Right renal pelvis (tissue), 4 donors: Measurements from ENCODE around the gene KRT78. TPM values are rescaled to one million over a fixed set of nuclear protein-coding genes. Genes with fewer than 3 reads are reported as not detected.

Experiments used
- DNase-seq, 4 donors: peaks; one replicate each; pipeline ENCODE4 v3.0.0-alpha.2; 2013; ENCODE audit warnings: low read depth in 4 of 4, low spot score in 3 of 4, missing footprints in 1 of 4
- polyA plus RNA-seq, 4 donors: library from polyadenylated mRNA; unstranded; fragments of 120-200 nt; gene quantifications; one replicate each; pipeline ENCODE4 v1.2.1, GENCODE V29; 2013; ENCODE audit not compliant: insufficient read length in 4 of 4

Gene KRT78
- polyA plus RNA-seq, 4 donors = 0.05 TPM; not detected in 3

DNA sequence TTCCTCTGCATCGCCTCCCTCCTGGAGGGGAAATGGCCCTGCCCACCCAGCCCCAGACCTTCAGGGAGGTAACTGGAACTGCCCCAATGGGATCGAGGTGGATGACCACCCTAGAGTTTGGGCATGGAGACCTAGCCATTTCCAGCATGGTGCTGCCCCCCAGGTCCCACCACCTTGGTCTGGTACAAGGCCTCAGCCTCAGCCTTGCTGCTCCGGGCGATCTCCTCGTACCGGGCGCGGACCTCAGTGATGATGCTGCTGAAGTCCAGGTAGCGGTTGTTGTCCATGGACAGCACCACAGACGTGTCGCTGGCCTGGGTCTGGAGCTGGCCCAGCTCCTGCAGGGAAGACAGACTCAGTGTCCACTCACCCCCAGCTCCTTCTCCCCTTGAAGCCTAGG is 4.4 kb downstream of the KRT78 start:
- DNase-seq = no peak

DNA sequence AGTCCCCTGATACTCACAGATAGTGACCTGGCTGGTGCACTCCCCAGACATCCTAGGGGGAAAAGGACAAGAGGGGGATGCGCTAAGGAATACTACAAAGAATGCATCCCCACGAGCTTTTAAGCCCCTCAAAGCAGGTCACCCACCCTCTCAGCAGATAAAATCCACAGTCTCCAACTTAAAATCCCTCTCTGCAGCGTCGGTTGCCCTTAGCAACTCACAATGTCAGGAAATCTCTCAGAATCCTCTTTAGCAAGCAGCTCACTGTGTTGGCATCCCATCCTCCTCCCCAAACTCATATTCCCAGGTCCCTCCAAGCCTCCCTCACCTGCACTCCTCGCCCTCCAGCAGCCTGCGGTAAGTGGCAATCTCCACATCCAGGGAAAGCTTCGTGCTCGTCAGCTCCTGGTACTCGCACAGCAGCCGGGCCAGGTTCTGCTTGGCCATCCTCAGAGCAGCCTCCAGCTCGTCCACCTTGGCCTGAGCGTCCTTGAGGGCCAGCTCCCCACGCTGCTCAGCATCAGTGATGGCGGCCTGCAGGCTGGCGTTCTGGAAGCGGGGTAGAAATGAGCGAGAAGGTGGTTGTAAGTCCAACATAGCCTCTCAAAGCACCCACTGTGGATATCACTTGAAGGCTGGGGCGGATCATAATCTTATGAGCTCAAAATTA is 9.2 kb downstream of the KRT78 start:
- no peak for DNase-seq

DNA sequence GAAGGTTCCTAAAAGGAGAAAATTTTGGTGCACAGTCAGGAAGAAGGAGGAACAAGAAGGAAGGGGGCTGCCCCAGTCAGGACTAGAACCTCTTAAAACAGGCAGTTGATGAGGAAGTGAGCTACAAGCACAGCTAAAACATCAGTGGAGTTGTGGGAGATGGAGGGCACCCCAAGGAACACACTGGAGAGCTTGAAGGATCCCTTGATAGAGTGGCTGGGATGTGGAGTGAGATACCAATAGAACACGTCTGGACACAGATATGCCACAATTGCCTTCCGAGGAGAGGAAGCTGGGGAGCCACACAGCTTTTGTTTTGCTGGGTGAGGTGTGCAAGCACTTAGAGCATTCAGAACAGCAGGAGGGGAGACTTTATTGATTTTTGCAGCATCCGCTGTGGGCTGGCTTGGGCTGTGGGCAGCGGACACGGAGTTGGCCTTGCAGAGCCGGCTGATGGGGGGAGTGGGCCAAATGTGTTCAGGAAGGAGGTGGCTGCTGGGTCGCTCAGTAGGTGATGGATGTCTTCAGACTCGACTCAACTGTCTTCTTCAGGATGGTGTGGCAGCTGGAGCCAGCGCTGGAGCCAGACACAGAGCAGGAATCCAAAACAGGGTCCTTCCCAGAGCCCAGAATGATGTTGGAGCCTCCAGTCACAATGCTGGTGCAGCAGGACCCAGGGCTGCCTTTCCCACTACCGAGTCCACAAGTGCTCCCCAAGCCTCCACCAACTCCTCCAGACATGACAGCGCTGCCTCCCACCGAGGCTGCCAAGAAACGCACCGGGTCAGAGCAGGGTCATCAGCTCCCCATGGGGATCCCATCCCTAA is 10.0 kb downstream of the KRT78 start:
- no peak for DNase-seq

DNA sequence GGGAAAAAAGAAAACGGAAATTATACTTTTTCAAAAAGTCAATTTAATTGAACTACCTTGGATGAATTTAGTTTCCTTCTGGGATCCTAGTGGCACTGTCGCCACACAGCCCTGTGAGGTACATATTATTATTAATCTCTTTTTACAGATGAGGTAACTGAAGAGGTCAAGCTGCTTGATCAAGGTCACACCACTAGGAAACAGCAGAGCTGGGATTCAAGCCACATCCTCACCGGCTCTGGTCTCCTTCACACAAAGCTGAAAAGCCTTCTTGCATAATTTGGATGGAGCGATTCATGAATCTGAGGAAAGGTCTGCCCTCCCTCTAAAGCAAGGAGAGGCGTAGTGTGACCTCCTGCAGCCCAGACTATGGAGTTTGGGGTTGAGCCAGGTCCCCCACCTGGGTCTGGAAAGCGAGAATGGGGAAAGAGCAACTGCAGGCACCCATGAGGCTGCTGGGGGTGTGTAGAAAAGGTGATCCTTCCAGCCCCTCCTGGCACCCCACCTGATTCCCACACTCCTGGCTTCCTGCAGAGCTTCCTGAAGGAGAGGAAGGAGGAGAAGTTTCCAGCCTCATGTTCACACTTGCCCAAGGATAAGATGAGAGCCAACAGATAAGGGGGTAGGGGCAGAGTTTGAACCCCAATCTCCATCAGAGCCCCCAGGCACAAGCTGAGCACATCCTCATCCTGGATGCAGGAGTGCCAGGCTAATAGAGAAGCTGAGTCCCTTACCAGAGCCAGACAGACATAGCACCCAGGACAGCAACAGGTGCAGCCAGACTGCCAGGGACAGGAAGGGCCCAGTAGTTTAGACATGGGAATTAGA is 10.8 kb downstream of the KRT78 start:
- no peak for DNase-seq

DNA sequence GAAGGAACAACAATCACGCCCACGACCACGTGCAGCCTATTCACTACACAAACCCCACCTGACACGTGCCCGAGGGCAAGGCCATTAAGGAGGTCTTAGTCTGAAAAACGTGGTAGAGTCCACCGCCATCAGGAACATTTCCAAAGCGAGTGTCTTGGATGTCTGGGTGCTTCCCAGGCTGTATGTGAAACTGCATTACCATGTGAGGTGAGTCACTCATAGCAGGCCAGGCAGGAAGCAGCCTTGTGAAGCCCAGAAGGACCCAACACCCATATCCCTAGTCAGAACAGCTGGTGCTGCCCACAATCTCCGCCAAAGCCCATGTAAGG is 11.4 kb downstream of the KRT78 start:
- no peak for DNase-seq

DNA sequence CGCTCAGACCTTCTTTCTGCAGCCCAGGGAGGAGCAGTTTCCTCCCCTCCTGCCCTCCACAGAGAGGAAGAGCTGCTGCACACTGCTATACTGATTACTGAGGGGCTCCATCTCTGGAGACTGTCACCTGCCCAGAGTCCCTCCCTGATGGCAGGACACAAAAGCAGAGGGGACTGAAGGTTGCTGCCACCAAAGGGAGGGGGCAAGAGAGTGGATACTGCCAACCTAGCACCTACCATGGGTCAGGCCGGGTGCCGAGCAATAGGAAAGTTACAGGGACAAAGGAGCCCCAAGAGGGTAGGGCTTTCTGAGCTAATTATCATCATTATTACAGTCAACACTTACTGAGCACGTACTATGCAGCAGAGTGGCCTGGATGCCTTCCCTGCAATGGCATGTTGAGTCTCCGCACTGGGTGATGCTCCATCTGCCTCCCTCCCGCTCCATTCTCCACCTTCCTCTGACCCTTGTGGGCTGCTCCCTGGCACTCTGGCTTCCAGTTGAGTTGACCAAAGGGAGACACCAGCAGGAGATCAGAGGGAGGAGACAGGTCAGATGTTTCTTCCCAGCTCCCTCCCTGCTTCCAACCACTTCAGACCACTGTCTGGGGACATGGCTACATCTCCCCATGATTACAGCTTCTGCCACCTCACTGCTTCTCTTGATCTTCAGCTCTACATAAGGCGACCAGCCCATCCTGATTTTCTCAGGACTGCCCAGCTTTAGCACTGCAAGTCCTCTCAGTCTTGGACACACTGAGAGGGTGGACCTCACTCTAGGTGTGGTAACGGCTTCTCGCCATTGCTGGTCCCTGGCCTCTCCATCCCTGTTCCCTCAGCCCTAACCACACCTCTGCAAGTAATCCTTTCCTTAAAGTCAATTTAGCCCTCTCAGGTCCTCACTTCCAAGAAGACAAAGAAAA is 12.0 kb downstream of the KRT78 start:
- DNase-seq = no peak

DNA sequence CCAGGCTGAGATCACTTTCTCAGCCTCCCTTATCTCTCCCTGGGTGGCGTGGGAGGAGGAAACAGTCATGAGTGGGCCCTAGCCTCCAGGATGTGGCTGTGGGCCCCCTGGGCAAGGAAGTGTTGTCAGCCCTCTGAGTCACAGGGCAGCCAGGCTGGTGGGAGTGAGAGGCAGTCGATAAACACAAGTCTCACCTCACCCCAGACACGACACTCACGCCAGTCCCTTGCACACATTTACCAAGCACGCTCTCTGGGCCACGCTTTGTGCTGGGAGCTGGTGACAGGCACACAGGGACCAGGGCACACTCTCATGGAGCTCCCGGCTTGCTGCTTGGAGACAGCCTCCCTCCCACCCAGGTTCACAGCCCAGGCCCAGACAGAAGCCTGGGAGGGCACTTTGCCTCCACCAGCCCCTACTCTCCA is 12.7 kb downstream of the KRT78 start:
- no peak for DNase-seq

DNA sequence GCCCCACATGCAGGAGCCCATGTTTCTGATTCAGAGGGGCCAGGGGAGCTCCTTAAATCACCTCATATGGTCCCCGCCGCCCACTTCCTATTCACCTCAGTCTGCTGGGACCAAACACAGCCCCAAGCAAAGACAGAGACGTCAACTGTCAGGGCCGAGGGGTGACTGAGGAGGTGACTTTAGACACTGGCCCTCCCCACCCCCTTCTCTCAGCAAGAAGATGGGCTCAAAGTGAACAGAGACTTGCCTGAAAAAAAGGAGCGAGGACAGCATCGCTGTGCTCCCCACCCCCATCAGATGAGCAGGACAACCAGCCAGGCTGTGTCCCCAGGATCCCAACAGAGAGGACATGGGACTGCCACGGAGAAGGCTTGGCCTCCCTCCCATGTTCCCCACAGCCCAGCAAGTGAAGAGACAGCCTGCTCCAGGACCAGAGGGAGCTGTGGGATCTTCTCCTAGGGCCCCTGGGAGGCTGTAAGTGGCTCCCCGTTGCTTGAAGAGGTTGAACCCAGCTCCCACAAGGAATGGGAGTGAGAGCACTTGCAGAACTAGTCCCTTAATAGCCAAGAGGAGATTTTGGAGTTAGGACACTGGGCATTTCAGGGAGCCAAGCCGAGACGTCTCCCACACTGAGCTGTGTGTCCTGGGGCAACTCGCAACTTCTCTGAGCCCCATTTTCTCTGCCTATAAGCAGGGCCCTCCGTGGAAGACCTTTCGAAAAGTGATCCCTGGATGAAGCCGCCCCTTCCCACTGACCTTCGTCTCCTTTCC is 13.3 kb downstream of the KRT78 start:
- DNase-seq = no peak

DNA sequence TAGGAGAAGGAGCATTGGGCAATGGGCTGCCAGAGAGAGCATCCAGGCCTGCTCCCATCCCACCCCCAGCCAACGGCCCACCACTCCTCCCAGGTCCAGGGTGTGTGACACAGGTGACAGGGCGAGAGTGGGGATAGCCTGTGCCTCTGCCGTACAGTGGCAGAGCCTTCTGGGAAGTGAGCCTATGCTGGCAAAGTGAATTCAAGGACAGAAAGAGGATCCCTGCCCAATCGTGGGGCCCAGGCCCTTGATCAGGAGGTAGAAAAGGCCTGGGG is 14.1 kb downstream of the KRT78 start:
- DNase-seq = no peak

DNA sequence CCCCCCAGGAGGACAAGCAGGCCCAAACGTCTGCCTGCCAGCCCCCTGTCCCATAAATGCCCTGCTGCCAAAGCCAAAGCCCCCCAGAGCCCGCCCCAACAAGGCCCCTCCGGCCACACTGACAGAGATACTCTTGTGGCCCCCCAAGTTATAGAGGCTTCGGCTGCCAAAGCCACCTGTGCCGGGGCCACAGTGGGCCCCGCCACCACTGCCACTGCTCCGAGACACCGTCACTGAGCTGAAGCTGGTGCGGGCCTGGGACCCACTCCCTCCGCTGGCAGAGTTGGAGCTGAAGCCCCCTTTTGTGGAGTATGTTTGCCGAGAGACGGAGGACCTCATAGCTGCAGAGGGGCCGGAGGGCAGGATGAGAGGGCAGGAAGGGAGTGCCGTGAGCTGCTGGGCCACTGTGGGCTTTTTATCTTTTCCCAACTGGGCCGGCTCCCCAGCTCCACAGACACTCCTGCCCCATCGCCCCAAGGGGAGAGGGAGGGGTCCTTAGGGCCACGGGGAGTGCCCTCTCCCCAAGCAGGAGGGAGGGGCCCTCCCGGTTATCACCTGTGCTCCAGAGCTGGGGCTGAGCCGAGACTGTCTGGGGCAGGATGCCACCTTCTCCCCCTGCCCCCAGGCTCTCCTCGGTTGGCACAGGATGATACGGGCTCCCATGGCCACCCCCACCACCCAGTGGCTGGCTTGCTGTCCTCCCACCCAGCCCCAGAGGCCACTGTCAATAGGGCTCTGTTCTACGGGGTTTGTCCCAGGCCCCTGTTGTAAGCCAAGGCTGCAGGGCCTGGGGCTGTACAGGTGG is 14.7 kb downstream of the KRT78 start, which contains the start of gene KRT79:
Gene KRT79 (minus strand): TSS at position 390 of the 805 bp plus-strand sequence. CDS start 51 bp downstream, at position 339.
- no peak for DNase-seq

DNA sequence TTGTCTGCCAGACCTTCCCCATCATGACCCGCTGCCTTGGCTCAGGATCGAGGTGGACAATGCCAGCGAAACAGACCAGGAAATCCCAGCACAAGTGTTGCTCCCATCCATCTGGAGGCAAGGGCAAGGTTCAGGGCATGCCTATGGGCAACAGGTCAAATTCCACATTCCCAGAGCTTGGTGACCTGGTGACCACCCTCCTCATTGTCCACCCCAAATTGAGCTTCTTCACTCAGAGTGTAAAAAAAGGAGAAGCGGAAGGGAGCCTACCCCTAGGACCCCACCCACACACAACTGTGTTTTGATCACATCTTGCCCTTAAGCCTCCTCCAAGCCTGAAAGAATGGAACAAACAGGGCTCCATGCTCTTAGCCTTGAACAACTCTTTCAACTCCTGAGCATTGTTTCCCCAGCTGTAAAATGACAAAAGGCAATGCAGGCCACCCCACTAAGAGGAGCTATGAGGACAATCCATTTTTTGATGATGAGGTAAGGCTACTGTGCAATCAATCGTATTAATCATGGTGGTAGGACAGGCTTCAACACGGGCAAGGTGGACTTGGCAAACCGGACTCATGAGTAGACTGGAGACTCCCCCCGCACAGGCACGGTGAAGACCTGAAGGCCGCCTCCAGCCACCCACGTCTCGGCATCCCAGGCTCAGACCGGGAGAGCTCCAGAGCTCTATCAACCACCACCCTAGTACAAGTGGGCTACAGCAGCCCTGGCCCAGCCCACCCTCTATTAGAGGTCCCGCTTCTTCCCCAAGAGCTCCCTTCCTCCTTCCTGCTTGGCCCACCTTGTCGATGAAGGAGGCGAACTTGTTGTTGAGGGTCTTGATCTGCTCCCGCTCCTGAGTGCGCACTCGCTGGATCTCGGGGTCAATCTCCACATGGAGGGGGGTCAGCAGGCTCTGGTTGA is 15.5 kb downstream of the KRT78 start:
- no peak for DNase-seq

DNA sequence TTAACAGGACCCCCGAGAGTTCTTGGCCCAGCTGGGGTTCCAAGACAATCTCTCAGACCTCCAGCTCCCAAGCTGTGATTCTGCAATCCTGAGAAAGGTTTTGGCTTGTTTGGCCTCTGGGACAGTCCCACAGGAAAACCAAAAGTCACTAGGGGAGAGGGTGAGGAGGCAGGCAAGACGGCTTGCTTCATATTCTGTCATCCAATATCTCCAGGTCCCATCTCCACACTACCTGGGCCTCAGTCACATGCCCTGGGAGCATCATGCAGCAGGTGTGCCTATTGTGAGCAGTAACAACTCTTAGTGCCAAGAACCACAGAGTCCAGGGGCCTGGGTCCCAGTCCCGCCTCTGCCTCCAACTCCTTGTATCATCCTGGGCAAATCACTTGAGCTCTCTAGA is 16.3 kb downstream of the KRT78 start:
- no peak for DNase-seq

DNA sequence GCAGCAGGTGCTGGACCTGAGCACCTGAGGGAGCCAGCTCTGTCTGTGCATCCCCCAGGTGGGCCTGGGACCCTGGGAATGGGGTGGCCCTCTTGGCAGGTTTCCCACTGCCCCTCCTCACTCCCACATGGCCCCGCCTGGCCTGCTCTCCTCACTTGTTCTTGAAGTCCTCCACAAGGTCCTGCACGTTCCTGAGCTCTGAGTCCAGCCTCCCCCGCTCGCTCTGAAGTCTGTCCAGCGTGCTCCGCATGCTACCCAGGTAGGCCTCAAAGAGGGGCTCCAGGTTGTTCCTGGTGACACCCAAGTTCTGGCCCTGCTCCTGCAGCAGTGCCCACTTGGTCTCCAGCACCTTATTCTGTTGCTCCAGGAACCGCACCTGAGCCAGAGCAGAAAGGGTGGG is 17.5 kb downstream of the KRT78 start:
- no peak for DNase-seq

DNA sequence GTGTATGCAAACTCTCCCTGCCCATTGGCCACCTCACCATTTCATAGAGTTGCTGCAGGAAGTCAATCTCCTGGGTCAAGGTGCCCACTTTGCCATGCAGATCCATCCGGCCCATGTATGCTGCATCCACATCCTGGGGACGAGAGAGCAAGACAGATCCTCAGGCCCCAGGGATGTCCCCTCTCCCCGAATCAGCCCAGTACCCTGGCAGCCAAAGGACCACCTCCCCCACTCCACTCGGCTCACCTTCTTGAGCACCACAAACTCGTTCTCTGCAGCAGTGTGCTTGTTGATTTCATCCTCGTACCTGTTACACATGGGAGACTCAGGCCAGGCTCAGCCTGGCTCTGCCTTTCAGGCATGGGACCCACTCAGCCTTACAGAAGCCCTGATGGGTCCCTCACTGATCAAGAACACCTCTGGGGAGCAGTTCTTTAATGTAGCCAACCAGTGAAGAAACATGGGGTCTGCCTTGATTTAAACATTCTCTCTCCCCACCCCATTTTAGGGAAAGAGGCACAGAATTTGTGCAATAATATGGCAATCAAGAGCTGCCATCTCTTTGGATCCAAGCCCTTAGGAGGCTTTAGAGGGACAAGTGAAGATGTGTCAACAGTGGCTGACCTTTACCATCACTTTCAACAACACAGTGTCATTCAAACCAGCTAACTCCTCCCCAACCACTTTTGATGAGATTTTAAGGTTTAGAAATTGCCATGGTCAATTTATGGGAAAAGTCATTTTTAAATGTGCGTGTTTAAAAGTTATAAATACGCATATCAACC is 18.6 kb downstream of the KRT78 start:
- DNase-seq = no peak

DNA sequence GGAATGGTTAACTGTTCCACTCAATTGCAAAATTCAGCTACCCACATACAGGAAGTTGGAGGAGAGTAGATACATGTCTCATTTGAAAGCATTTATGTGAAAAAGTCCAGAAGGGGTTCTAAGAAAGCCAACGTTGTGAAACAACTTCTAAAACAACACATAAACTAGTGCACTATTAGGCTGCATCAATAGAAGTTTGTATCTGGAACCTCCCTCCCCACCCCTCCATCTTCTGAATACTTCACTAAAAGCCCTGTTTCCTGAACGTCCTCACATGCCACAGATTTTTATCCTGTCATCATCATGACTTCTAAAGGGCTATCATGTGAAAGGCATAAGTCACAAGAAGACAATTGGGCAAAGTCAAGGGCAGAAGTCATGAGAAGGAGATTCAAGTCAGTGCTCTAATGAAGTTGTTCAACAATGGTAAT is 20.2 kb downstream of the KRT78 start:
- no peak for DNase-seq

DNA sequence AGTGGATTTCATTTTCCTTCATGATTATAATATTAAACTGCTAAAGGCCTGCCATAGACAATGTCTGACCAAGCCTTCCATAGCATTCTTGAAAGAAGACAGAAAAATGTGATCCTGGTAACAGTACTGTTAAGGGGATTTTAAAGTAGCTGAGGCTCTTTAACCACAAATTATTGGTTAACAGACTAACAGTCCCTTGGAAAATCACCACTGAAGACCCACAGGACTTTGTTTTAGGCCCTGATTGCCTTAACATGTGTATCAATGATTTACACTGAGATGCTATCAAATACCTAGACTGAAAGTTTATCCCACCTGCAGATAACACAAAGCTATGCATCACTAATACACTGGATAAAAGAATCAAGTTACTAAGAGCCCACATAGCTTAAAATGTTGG is 20.6 kb downstream of the KRT78 start:
- DNase-seq = no peak

DNA sequence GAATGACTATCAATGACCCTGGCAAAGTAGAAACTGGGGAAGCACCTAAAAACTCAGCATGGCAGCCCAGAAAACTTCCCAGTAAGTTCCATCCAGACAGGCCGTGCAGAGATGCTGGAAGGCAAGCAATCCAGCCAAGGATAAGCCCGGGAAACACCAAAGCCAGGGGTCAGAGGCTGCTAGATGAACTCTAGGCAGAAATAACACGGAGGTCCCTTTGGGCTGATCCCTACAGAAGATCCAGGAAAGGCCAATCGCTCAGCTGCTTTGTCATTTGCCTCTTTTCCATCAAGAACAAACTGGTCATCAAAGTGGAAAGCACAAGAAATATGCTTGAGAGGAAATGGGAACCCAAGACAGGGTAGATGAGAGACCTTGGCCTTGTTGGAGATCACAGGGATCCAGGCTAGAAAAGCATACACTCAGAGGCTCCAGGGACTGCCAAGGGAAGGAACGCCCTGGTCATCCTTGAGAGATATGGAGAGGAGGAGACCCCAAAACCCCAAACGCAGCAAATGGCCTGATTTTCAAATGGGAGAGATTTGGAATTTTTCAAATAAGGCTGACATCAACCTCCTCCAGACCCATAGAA is 21.2 kb downstream of the KRT78 start:
- DNase-seq = no peak
